Nephron (organoid): Measurements from ENCODE around the gene ABHD16A.

Experiments
- H3K27ac Mint-ChIP-seq, 3 experiments: 2 replicates each; pipeline ENCODE4 v1.8.0; 2020; ENCODE audit warnings: mixed read lengths in 3 of 3, mild to moderate bottlenecking in 2 of 3, moderate library complexity in 1 of 3
- H3K27me3 Mint-ChIP-seq: 2 replicates; pipeline ENCODE4 v1.8.0; 2021; ENCODE audit warnings: low read depth, mild to moderate bottlenecking, moderate library complexity, mixed read lengths
- H3K36me3 Mint-ChIP-seq: 2 replicates; pipeline ENCODE4 v1.8.0; 2020; ENCODE audit warnings: low read depth, mixed read lengths
- H3K4me1 Mint-ChIP-seq: 2 replicates; pipeline ENCODE4 v1.8.0; 2020; ENCODE audit warnings: mixed read lengths
- H3K4me3 Mint-ChIP-seq, 3 experiments: 2 replicates each; pipeline ENCODE4 v1.8.0; 2020; ENCODE audit warnings: mild to moderate bottlenecking in 3 of 3, mixed read lengths in 3 of 3, moderate library complexity in 2 of 3
- H3K9me3 Mint-ChIP-seq: 2 replicates; pipeline ENCODE4 v1.8.0; 2020; ENCODE audit warnings: mixed read lengths
- TF ChIP-seq, protein P1 (sequence below), 3 experiments: fragments of 200-600 bp; sonication (generic); IDR thresholded peaks; one replicate each; pipeline ENCODE4 v1.5.0; 2021; ENCODE audit warnings: antibody characterized with exemption in 3 of 3; ENCODE audit not compliant: unreplicated experiment in 3 of 3

The ABHD16A gene

DNA sequence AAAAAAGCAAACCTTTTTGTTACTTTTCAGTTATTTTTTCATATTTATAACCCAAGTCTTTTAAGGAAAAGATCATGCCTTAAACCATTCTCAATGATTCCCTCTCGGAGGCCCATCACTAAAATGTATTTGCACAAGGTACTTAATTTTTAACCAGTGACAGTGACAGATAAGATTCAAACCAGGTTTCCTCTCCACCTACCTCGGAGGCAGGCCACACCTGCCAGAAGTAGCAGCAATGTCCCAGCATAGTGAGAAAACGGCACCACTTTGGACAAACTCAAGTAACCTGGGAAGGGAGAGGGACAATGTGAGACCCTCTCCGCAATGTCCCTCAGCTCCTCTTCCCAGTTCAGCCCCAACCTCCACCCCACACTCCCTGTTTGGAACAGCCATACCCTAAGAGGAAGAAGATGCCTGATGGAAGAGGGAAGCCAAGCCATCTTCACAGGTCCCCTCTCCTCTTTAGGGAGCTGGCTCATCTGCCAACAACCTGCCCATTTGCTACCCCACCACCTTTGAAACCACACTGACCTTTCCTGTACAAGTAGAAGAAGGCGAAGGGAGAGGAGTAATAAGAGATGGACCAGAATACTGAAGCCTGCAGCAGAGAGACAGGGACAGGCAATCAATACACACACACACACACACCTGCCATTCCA, 2.3 kb downstream of the ABHD16A start:
- peak overlapping the region in 1 of 3 experiments; percentile 90 for H3K27ac Mint-ChIP-seq
- peaks cover 27% of the 10 kb centered on the region for H3K36me3 Mint-ChIP-seq
- peak overlapping the region; percentile 98 to 99 (median 98) for H3K4me3 Mint-ChIP-seq
- H3K9me3 Mint-ChIP-seq = no peaks in the 10 kb centered on the region
- peaks cover 16% of the 10 kb centered on the region for H3K4me1 Mint-ChIP-seq
- TF ChIP-seq, protein P1, sequence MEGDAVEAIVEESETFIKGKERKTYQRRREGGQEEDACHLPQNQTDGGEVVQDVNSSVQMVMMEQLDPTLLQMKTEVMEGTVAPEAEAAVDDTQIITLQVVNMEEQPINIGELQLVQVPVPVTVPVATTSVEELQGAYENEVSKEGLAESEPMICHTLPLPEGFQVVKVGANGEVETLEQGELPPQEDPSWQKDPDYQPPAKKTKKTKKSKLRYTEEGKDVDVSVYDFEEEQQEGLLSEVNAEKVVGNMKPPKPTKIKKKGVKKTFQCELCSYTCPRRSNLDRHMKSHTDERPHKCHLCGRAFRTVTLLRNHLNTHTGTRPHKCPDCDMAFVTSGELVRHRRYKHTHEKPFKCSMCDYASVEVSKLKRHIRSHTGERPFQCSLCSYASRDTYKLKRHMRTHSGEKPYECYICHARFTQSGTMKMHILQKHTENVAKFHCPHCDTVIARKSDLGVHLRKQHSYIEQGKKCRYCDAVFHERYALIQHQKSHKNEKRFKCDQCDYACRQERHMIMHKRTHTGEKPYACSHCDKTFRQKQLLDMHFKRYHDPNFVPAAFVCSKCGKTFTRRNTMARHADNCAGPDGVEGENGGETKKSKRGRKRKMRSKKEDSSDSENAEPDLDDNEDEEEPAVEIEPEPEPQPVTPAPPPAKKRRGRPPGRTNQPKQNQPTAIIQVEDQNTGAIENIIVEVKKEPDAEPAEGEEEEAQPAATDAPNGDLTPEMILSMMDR (IDR thresholded peaks at IDR 0.05; ENCODE audit: unreplicated experiment in 3 of 3) = no peak
- no peaks in the 10 kb centered on the region for H3K27me3 Mint-ChIP-seq

DNA sequence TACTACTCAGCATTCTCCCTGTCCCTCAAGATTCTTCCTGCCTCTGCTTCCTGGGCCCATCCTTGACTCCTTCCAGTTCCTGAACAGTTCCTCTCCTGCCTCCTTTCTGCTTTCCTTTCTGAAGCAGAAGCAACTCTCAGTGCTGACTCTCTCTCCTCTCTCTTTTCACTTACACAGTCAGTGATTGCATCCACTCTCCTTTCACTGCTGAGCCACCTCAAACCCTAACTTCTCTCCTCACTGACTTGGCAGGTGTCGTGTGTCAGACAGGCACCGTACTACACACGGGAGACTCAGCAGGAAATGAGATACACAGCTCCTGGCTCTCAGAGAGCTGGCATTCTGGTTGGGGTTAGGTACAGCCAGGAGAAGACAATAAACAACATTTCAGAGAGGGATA, 5.6 kb downstream of the ABHD16A start:
- Mint-ChIP-seq H3K27ac (peak overlapping the region in 1 of 3 experiments; percentile 0), H3K4me1 (peaks cover 10% of the 10 kb centered on the region), H3K27me3 (no peaks in the 10 kb centered on the region), H3K4me3 (no peak overlapping the region), H3K36me3 (peaks cover 48% of the 10 kb centered on the region), H3K9me3 (no peaks in the 10 kb centered on the region)
- TF ChIP-seq, protein P1 (IDR thresholded peaks at IDR 0.05; ENCODE audit: unreplicated experiment in 3 of 3) = no peak

DNA sequence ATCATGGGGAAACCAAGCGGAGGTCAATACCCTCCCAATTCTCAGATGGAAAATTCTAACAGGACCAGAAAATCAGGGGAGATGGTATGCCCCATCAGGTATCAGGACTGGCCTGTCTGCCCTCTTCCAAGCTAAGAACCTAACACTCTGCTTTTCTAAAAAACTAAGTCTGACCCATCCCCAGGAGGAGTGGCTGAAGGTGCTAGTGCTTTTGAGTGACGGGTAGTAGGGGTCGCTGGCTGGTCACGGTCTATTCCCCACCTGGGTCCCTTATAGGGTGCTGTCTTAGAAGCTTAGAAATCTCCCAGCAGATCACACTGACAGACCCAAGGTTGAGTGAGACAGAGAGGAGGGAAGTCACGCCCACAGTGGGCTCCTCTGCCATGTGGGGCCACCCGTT, 9.6 kb downstream of the ABHD16A start:
- TF ChIP-seq, protein P1 (IDR thresholded peaks at IDR 0.05; ENCODE audit: unreplicated experiment in 3 of 3) = no peak
- Mint-ChIP-seq H3K27ac (no peak overlapping the region), H3K27me3 (no peaks in the 10 kb centered on the region), H3K36me3 (peaks cover 64% of the 10 kb centered on the region), H3K4me1 (no peaks in the 10 kb centered on the region), H3K4me3 (no peak overlapping the region), H3K9me3 (no peaks in the 10 kb centered on the region)

DNA sequence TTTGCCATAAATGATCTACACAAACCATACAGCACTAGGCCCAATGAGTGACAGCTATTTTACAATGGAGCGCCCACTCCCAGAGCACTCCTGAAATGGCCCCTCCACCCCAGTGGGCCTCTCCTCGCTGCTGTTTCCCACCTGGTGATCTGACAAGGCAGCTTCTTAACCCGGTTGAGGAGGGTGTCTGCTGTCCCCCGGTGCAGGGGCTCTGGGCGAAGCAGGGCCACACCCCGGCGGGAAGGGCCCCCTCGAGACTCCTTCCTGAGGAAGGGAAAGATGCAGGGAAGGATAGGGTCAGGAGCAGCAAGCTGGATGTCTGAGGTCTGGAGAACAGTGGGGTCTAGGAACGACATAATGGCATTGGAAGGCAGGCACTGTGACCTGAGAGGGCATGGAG, 10.2 kb downstream of the ABHD16A start:
- Mint-ChIP-seq H3K36me3 (peaks cover 63% of the 10 kb centered on the region), H3K9me3 (no peaks in the 10 kb centered on the region), H3K27ac (no peak overlapping the region), H3K27me3 (no peaks in the 10 kb centered on the region), H3K4me3 (no peak overlapping the region), H3K4me1 (peaks cover under 1% of the 10 kb centered on the region)
- TF ChIP-seq, protein P1 (IDR thresholded peaks at IDR 0.05; ENCODE audit: unreplicated experiment in 3 of 3) = no peak

DNA sequence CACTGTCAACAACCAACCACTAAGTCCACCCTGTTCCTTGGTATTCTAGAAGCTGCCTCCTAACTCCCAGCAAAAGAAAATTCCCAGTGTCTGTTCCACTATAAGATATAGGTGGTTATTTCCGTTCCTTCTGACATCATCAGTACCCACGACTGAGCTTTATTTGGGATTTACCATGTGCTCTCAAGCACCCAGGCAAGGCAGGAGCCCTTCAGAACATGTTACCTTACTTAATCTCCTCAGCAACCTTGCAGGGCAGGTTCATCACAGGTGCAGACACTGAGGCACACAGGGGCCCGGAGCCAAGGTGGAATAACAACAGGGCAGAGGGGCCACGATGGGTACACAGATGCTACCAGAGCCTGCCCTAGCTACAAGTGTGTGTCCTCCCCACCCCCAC, 10.8 kb downstream of the ABHD16A start:
- Mint-ChIP-seq H3K4me3 (no peak overlapping the region), H3K36me3 (peaks cover 61% of the 10 kb centered on the region), H3K27me3 (no peaks in the 10 kb centered on the region), H3K27ac (no peak overlapping the region), H3K4me1 (peaks cover 6% of the 10 kb centered on the region), H3K9me3 (no peaks in the 10 kb centered on the region)
- TF ChIP-seq, protein P1 (IDR thresholded peaks at IDR 0.05; ENCODE audit: unreplicated experiment in 3 of 3) = no peak

DNA sequence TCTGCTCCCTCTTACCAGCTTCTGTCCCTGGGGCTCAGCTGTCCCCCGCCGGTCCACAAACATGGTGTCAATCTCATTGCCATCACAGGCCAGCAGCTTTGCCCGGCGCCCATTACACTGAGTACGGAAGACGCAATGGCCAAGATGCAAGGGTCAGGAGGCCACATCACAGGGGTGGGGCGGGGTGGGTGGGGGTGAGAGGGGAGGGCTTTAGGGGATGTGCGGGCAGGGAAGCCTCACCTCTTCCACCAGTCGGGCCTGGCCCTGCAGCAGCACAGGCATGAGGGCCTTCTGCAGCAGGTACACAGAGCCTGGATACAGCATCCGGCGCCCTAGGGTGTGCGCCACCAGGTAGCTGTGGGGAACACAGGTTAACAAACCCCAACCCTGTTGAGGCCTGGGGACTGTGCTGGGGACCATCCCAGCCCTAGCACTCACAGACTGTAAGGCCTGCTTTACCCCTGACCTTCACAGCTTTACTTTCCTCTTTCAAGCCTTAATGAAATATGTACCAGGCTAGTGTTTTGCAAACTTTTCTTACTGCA, 11.5 kb downstream of the ABHD16A start:
- Mint-ChIP-seq H3K27me3 (no peaks in the 10 kb centered on the region), H3K9me3 (no peaks in the 10 kb centered on the region), H3K36me3 (peaks cover 61% of the 10 kb centered on the region), H3K4me1 (peaks cover 8% of the 10 kb centered on the region), H3K27ac (no peak overlapping the region), H3K4me3 (no peak overlapping the region)
- TF ChIP-seq, protein P1 (IDR thresholded peaks at IDR 0.05; ENCODE audit: unreplicated experiment in 3 of 3) = no peak
